H1 (cell line): ENCODE results near the gene FIZ1. TPM values are rescaled to one million over a fixed set of nuclear protein-coding genes. Genes with fewer than 3 reads are reported as not detected.

ENCODE experiments used
- TAF1 ChIP-seq: IDR thresholded peaks from 2 replicates; pipeline ENCODE4 v1.6.1; 2011; ENCODE audit warnings: mild to moderate bottlenecking, low read depth, low read length
- YY1 ChIP-seq: IDR thresholded peaks from 2 replicates; pipeline ENCODE4 v1.6.1; 2011; ENCODE audit warnings: low read depth, mild to moderate bottlenecking, low read length
- polyA plus RNA-seq, 7 experiments: library from polyadenylated mRNA; depleted of rRNA in 3 of 7; stranded (reverse) in 5 of 7; unstranded in 2 of 7; fragments of >200 nt in 5 of 7; fragments of 200-250 nt in 2 of 7; gene quantifications; 1 replicate in 5 of 7; 2 replicates in 1 of 7; 4 replicates in 1 of 7; pipeline versions ENCODE4 v1.2.1 to v1.2.3, GENCODE V29; 2011 to 2013; ENCODE audit warnings: missing spikeins in 2 of 7, mixed read lengths in 2 of 7
- total RNA-seq: library from RNA; stranded (reverse); fragmentation: NEBNext Ultra II Directional; extraction: Animal tissue kit (Norgen Biotek cat#: 25700); gene quantifications from 2 replicates; pipeline ENCODE4 v1.2.1, GENCODE V29; 2021
- TF ChIP-seq, protein P1 (sequence below), 3 experiments: IDR thresholded peaks; 1 replicate in 2 of 3; 2 replicates in 1 of 3; pipeline versions ENCODE4 v1.5.1 to v1.6.1; 2011; ENCODE audit warnings: low read length in 3 of 3, mild to moderate bottlenecking in 3 of 3, inconsistent platforms in 2 of 3, low read depth in 1 of 3, moderate library complexity in 1 of 3; ENCODE audit not compliant: insufficient read depth in 1 of 3; ENCODE audit errors: control extremely low read depth in 1 of 3
- TF ChIP-seq, protein P2 (sequence below): fragments of 300-600 bp; sonication (generic); IDR thresholded peaks from 2 replicates; pipeline ENCODE4 v1.7.1; 2012; ENCODE audit warnings: low read length, moderate library complexity, mild to moderate bottlenecking, inconsistent platforms; ENCODE audit not compliant: insufficient replicate concordance

FIZ1 gene
- total and polyA plus RNA-seq, 2 of the 8 experiments (the other 6 are each of a cell fraction or from before 2014, with no cell fraction given) = 9.1 to 18.5 TPM

DNA sequence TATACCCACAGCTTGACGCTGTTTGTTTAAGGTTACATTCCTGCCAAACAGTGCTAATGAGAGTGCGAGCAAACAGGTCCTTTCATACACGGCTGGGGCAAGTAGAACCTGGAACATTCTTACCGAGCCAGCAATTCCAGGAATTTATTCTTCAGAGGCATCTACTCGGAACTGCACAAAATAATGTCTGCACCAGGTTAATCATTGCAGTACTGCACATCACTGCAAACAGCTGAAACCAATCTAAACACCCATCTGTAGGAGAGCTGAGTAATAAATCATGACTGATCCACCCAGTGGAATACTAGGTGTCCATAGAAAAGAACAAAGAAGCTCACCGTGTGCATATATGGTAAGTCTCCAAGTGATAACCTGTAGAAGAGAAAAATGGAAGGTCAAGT is 17.5 kb downstream of the FIZ1 start (continued):
- TF ChIP-seq, protein P1, sequence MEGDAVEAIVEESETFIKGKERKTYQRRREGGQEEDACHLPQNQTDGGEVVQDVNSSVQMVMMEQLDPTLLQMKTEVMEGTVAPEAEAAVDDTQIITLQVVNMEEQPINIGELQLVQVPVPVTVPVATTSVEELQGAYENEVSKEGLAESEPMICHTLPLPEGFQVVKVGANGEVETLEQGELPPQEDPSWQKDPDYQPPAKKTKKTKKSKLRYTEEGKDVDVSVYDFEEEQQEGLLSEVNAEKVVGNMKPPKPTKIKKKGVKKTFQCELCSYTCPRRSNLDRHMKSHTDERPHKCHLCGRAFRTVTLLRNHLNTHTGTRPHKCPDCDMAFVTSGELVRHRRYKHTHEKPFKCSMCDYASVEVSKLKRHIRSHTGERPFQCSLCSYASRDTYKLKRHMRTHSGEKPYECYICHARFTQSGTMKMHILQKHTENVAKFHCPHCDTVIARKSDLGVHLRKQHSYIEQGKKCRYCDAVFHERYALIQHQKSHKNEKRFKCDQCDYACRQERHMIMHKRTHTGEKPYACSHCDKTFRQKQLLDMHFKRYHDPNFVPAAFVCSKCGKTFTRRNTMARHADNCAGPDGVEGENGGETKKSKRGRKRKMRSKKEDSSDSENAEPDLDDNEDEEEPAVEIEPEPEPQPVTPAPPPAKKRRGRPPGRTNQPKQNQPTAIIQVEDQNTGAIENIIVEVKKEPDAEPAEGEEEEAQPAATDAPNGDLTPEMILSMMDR (IDR thresholded peaks at IDR 0.05; ENCODE audit: control extremely low read depth in 1 of 3, insufficient read depth in 1 of 3, low read depth in 1 of 3, low read length in 3 of 3) = no peak
- TF ChIP-seq TAF1 (no peak), YY1 (no peak)
- TF ChIP-seq, protein P2, sequence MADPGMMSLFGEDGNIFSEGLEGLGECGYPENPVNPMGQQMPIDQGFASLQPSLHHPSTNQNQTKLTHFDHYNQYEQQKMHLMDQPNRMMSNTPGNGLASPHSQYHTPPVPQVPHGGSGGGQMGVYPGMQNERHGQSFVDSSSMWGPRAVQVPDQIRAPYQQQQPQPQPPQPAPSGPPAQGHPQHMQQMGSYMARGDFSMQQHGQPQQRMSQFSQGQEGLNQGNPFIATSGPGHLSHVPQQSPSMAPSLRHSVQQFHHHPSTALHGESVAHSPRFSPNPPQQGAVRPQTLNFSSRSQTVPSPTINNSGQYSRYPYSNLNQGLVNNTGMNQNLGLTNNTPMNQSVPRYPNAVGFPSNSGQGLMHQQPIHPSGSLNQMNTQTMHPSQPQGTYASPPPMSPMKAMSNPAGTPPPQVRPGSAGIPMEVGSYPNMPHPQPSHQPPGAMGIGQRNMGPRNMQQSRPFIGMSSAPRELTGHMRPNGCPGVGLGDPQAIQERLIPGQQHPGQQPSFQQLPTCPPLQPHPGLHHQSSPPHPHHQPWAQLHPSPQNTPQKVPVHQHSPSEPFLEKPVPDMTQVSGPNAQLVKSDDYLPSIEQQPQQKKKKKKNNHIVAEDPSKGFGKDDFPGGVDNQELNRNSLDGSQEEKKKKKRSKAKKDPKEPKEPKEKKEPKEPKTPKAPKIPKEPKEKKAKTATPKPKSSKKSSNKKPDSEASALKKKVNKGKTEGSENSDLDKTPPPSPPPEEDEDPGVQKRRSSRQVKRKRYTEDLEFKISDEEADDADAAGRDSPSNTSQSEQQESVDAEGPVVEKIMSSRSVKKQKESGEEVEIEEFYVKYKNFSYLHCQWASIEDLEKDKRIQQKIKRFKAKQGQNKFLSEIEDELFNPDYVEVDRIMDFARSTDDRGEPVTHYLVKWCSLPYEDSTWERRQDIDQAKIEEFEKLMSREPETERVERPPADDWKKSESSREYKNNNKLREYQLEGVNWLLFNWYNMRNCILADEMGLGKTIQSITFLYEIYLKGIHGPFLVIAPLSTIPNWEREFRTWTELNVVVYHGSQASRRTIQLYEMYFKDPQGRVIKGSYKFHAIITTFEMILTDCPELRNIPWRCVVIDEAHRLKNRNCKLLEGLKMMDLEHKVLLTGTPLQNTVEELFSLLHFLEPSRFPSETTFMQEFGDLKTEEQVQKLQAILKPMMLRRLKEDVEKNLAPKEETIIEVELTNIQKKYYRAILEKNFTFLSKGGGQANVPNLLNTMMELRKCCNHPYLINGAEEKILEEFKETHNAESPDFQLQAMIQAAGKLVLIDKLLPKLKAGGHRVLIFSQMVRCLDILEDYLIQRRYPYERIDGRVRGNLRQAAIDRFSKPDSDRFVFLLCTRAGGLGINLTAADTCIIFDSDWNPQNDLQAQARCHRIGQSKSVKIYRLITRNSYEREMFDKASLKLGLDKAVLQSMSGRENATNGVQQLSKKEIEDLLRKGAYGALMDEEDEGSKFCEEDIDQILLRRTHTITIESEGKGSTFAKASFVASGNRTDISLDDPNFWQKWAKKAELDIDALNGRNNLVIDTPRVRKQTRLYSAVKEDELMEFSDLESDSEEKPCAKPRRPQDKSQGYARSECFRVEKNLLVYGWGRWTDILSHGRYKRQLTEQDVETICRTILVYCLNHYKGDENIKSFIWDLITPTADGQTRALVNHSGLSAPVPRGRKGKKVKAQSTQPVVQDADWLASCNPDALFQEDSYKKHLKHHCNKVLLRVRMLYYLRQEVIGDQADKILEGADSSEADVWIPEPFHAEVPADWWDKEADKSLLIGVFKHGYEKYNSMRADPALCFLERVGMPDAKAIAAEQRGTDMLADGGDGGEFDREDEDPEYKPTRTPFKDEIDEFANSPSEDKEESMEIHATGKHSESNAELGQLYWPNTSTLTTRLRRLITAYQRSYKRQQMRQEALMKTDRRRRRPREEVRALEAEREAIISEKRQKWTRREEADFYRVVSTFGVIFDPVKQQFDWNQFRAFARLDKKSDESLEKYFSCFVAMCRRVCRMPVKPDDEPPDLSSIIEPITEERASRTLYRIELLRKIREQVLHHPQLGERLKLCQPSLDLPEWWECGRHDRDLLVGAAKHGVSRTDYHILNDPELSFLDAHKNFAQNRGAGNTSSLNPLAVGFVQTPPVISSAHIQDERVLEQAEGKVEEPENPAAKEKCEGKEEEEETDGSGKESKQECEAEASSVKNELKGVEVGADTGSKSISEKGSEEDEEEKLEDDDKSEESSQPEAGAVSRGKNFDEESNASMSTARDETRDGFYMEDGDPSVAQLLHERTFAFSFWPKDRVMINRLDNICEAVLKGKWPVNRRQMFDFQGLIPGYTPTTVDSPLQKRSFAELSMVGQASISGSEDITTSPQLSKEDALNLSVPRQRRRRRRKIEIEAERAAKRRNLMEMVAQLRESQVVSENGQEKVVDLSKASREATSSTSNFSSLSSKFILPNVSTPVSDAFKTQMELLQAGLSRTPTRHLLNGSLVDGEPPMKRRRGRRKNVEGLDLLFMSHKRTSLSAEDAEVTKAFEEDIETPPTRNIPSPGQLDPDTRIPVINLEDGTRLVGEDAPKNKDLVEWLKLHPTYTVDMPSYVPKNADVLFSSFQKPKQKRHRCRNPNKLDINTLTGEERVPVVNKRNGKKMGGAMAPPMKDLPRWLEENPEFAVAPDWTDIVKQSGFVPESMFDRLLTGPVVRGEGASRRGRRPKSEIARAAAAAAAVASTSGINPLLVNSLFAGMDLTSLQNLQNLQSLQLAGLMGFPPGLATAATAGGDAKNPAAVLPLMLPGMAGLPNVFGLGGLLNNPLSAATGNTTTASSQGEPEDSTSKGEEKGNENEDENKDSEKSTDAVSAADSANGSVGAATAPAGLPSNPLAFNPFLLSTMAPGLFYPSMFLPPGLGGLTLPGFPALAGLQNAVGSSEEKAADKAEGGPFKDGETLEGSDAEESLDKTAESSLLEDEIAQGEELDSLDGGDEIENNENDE = no peak
